ENCODE data around the gene RPS3.

- TF ChIP-seq GATA3 (IDR thresholded peaks at IDR 0.05; ENCODE audit: low read depth, low read length) (no peak), GATA2 (IDR thresholded peaks at IDR 0.05; ENCODE audit: low read depth, low read length) (no peak)
Measured at GRCh38 chr11:75437966-75438659, 38.8 kb downstream of the RPS3 start.
